Fibroblast of skin of left quadriceps (primary cell): Measurements from ENCODE around the gene ZBTB8B.
"Not testable (repeated sequence)": the region's sequence is repeated elsewhere in the genome, so short reads cannot be mapped to it uniquely, and the experiment has no call there.

ENCODE experiments used
- DNase-seq, 2 experiments: peaks; one replicate each; pipeline ENCODE4 v3.0.0-alpha.2; 2013; ENCODE audit warnings: low read depth in 2 of 2

The ZBTB8B gene

GRCh38 chr1:32470431-32470830 is 5.6 kb downstream of the ZBTB8B start:
- DNase-seq, result no peak

GRCh38 chr1:32470991-32471694 is 6.3 kb downstream of the ZBTB8B start:
- no peak for DNase-seq

GRCh38 chr1:32471695-32472362 is 7.0 kb downstream of the ZBTB8B start:
- no peak for DNase-seq

GRCh38 chr1:32472966-32473365 is 8.1 kb downstream of the ZBTB8B start:
- DNase-seq, result not testable (repeated sequence)

- DNase-seq, result no peak
These were observed 10.1 kb downstream of the ZBTB8B start for GRCh38 chr1:32474954-32475353.

GRCh38 chr1:32480003-32480402 is 15.1 kb downstream of the ZBTB8B start:
- DNase-seq, result no peak

- DNase-seq, result no peak
These were observed 15.9 kb downstream of the ZBTB8B start for GRCh38 chr1:32480761-32481160.

- DNase-seq, result not testable (repeated sequence)
These were observed 16.9 kb downstream of the ZBTB8B start for GRCh38 chr1:32481788-32482187.

- DNase-seq, result no peak
These were observed 20.8 kb downstream of the ZBTB8B start for GRCh38 chr1:32485554-32486255.

GRCh38 chr1:32486463-32487113 is 21.7 kb downstream of the ZBTB8B start:
- no peak for DNase-seq

GRCh38 chr1:32487182-32487581 is 22.3 kb downstream of the ZBTB8B start:
- DNase-seq, result no peak

- DNase-seq, result no peak
These were observed 25.0 kb downstream of the ZBTB8B start for GRCh38 chr1:32489774-32490454.

- no peak for DNase-seq
These were observed 26.5 kb downstream of the ZBTB8B start for GRCh38 chr1:32491386-32491785.

GRCh38 chr1:32494196-32494595 is 29.3 kb downstream of the ZBTB8B start:
- DNase-seq, result no peak

GRCh38 chr1:32494711-32495337 is 30.0 kb downstream of the ZBTB8B start:
- DNase-seq, result no peak

- DNase-seq, result no peak
These were observed 31.3 kb downstream of the ZBTB8B start for GRCh38 chr1:32496127-32496526.

- no peak for DNase-seq
These were observed 33.9 kb downstream of the ZBTB8B start for GRCh38 chr1:32498751-32499150.

GRCh38 chr1:32500387-32501209 is 35.7 kb downstream of the ZBTB8B start:
- DNase-seq, result peak in 1 of 2 experiments; percentile 29

GRCh38 chr1:32501865-32502264 is 37.0 kb downstream of the ZBTB8B start:
- DNase-seq, result no peak

GRCh38 chr1:32503153-32503552 is 38.3 kb downstream of the ZBTB8B start:
- DNase-seq, result no peak
